Urothelium cell line (cell line): ENCODE data around the gene ATP6AP1.
A peak's percentile ranks its signal among the peaks of the same experiment; 100 is the strongest.

ENCODE experiments used
- DNase-seq: peaks from one replicate; pipeline ENCODE4 v3.0.0; 2011; ENCODE audit warnings: low spot score, mixed read lengths
- FAIRE-seq: peaks from 2 replicates; lab custom pipeline; 2011; peaks lifted over from hg19 to GRCh38; lab: Jason Lieb, UNC

ATP6AP1 gene

DNA sequence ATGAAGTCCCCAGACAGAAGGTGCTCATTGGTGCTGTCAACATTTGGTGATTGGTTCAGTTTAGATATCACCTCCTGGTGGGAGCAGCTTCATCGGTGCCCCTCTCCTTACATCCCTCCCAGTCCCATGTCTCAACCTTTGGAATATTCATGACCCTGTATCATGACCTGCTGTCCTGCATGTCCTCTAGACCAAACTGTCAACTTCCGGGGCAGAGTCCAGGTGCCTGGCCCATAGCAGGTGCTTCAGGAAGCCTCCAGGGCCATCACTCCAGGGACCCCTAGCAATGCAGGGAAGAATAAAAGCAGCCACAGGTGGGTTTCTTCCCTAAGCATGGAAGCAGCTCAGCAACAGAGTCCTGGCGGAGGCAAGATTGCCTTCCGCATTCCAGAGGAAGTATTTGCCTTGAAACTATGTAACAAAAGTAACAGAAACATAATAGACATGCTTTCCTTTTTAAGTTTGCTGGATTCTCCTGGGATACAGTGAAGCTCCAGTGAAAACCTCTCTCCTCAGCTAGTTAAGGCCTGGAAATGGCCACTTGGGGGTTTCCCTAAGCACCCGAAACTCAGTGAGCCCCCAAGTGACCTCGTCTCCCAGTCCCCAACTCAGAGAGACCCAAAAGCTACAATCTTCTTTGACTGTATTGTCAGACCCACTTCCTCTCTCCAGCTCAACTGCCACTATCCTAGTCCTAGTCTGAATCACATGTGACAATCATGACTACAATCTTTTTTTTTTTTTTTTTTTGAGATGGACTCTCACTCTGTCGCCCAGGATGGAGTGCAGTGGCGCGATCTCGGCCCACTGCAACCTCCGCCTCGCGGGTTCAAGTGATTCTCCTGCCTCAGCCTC lies 1.3 kb upstream of the ATP6AP1 start:
- DNase-seq: no peak
- FAIRE-seq: no peak

DNA sequence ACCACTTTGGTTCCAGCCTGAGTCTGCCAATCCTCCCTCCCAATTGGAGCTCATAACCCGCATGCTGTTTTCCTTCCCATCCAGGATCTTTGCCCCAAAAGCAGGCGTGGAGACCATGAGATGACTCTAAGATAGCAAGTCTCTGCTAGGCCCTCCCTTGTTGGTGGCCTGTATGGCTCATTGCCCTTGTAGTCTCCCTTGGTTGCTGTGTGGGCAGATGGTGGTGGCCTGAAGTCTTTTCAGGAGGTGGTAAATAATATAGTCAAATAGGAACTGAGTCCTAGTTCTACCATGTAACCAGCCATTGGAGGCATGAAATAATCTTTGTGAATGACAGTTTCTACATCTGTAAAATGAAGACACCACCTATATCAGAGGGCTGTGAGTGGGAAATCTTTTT lies 1.2 kb downstream of the ATP6AP1 start:
- DNase-seq: no peak
- FAIRE-seq: no peak

GRCh38 chrX:154430479-154430878 lies 2.0 kb downstream of the ATP6AP1 start:
- FAIRE-seq: no peak
- no peak for DNase-seq

DNA sequence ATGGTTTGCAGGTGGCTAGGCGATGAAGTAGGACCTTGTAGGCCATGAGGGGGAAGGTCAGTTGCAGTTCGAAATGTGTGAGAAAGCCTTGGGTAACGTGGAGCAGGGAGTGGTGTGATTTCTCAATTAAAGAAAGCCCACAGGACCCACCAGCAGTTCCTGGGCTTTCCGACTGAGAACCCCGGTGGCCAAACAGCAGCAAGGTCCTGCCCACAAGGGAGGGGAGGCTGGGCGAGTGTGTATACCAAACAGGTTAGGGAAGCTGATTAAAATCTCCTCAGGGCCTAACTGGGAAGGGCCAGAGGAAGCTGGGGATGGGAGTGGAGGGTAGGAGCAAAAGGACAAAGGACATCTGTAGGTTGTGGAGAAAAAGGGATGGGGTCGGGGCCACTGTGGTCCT lies 2.4 kb downstream of the ATP6AP1 start:
- FAIRE-seq: no peak
- DNase-seq: no peak

- no peak for FAIRE-seq
- DNase-seq: no peak
Measured at GRCh38 chrX:154431341-154431740, 2.9 kb downstream of the ATP6AP1 start.

DNA sequence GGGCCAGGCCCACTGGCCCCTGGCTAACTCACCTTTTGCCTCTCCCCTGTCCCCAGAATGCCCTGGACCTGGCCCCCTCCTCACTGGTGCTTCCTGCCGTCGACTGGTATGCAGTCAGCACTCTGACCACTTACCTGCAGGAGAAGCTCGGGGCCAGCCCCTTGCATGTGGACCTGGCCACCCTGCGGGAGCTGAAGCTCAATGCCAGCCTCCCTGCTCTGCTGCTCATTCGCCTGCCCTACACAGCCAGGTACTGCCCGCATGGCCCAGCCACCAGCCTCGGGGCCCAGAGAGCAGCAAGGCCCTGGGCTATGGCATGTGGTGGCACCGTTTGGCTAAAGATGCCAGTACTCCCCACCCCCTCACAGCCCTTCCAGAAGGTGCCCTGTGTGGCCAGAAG lies 3.7 kb downstream of the ATP6AP1 start:
- DNase-seq (no peak), FAIRE-seq (no peak)

DNA sequence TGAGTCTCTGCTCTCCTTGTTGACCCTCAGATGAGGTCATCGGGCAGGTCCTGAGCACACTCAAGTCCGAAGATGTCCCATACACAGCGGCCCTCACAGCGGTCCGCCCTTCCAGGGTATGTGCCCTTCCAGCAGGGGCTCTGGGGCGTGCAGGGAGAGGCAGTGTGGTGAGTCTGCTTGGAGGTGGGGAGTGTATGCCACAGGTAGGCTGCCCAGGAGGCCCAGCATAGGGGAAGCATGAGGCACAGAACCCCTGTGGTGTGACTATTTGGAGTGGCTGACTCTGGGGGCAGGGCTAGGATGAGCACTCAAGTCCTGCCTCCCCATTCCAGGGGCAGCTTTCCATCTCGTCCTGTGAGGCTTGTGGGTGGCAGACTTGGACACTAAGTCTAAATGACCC lies 5.1 kb downstream of the ATP6AP1 start:
- FAIRE-seq (no peak), DNase-seq (no peak)

- DNase-seq (no peak), FAIRE-seq (no peak)
Measured at GRCh38 chrX:154434394-154435168, 6.1 kb downstream of the ATP6AP1 start.

- FAIRE-seq (no peak), DNase-seq (no peak)
Measured at GRCh38 chrX:154435171-154435733, 6.8 kb downstream of the ATP6AP1 start.

DNA sequence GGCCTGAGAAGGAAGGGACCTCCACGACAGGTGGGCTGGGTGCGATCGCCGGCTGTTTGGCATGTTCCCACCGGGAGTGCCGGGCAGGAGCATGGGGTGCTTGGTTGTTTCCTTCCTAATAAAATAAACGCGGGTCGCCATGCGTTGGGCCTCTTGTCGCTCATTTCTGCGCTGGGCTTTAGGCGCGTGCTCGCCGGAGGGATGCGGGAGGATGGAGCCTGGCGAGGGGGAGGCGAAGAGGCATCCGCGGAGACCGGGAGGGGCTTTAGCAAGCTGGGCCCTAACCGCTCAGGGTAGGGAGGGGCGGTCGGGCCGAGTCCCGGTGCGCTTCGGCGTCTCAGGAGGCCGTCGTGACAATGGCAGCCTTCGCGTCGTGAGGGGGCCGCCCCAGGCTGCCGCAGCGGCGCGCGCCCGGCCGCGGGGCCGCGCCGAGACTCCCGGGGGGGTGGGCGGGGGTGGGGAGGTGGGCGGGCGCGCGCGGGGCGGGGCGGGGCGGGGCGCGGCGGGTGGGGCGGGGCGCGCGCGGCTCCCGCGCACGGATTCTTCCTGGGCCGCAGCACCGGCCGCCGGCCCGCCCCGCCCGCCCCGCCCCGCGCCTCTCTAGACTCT lies 8.0 kb downstream of the ATP6AP1 start:
- FAIRE-seq: no peak
- DNase-seq: peak; percentile 71

DNA sequence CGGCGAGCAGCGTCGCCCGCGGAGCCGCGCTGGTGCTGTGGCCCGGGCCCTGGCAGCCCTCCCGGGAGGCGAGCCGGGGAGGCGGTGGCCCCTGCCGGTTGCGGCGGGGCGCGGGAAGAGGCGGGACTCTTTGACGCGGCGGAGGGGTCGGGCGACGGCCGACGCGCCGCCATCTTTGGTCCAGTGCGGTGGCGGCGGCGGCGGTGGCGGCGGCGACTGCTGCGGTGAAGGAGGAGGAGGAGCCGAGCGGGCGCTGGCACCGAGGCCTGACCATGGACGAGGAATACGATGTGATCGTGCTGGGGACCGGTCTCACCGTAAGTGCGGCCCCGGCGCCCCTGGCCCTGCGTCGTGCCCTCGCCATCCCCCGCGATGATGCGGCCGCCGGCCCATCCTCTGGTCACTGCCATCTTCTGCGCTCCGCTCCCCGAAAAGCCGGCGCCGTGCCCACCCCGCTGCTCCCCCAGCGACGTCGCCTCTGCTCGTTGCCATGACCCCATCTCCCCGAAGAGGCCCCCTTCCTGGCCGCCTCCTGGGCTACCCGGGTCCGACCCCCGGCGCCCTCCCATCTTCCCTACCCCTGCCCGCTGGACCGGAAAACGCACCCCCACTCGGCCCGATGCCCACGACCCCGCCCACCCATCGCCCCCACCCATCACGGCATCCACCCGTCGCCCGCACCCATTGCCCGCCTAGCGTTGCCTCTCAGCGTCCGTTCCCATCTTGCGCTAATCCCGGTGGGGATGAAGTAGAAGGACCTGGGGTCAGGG lies 8.7 kb downstream of the ATP6AP1 start, which contains the start of gene GDI1:
Gene GDI1 (plus strand): TSS at position 172 of the 770 bp plus-strand sequence. CDS start 101 bp downstream, at position 273.
- no peak for FAIRE-seq
- DNase-seq: peak; percentile 64

GRCh38 chrX:154437971-154438893 lies 9.8 kb downstream of the ATP6AP1 start:
- no peak for FAIRE-seq
- DNase-seq: no peak

DNA sequence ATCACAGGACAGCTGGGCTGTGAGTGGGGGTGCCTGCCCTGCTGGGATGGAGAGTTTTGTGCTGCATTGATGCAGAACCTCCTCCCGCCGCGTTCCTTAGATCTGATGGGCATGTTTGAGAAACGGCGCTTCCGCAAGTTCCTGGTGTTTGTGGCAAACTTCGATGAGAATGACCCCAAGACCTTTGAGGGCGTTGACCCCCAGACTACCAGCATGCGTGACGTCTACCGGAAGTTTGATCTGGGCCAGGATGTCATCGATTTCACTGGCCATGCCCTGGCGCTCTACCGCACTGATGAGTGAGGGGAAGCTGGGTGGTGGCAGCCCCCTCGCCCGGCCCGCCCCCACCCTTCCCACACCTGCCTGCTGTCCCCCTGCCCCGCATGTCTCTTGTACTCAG lies 11.4 kb downstream of the ATP6AP1 start:
- FAIRE-seq (no peak), DNase-seq (no peak)

DNA sequence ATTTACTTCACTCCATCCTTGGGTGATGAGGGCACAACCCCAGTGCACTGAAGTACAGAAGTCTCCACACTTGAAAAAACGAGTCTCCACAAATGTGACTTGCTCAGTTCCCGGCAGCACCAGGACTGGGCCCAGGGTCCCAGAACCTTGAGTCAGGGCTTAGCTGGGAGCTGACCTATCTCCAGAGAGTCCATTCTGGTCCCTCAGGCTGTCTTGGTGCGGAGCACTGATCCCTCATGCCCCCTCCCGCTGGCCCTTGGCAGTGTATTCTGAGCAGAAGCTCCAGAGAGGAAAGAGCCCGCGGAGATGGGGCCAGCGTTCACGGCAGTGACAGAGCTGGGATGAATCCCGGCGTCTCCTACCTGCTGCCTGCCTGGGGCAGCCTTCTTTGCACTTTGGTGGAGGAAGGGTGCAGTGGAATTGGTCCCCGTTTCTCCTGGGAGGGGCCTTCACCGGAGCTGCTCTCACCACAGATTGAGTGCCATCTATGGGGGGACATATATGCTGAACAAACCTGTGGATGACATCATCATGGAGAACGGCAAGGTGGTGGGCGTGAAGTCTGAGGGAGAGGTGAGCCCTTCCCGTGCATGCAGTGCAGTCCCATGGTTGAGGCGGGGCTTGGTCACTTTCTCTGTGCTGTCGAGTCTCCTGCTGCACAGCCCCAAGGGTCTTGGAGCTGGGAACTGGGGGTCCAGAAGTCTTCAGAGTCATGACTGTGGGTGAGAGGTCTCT lies 12.3 kb downstream of the ATP6AP1 start:
- DNase-seq (no peak), FAIRE-seq (no peak)

DNA sequence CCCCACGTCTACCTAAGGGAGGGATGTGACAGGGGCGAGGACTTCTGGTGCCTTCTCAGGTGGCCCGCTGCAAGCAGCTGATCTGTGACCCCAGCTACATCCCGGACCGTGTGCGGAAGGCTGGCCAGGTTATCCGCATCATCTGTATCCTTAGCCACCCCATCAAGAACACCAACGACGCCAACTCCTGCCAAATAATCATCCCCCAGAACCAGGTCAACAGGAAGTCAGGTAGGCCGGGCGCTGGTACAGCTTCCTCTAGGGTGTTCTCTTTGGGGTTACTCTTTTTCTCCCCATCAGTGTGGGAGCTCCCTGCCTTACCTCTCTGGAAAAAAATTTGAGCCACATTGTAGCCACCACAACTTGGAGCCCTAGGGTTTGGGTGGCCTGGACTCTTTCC lies 13.1 kb downstream of the ATP6AP1 start:
- no peak for FAIRE-seq
- DNase-seq: no peak

- DNase-seq (no peak), FAIRE-seq (no peak)
Measured at GRCh38 chrX:154441984-154442707, 13.7 kb downstream of the ATP6AP1 start.

DNA sequence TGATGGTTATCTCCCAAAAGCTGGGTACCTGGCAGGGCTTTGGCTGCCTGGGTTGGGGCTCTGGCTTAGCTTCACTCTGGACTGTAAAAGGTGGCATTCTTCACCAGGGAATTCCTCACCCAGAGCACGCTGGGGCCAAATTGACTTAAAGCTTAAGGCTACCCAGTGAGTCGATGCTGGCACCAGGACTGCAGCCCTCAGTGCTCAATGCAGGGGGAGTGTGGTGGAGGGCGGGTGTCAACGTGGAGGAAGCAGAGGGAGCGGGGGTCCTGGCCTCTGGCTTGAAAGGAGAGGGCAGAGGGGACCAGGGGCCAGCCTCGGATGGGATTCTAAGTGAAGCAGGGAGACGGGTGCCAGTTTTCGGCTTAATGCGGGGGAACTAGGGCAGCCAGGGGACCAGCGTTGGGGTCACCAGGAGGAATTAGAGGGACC lies 15.0 kb downstream of the ATP6AP1 start:
- FAIRE-seq (no peak), DNase-seq (no peak)
